Kidney epithelial cell (primary cell): ENCODE measurements around the gene MED13L. TPM values are rescaled to one million over a fixed set of nuclear protein-coding genes. Genes with fewer than 3 reads are reported as not detected.

Source experiments
- DNase-seq: peaks from one replicate; pipeline ENCODE4 v3.0.0-alpha.2; 2010; ENCODE audit warnings: low read depth
- H3K27me3 ChIP-seq: 2 replicates; pipeline ENCODE4 v1.6.0; 2011; ENCODE audit warnings: low read length; ENCODE audit not compliant: control insufficient read depth, insufficient read depth
- H3K36me3 ChIP-seq: 2 replicates; pipeline ENCODE4 v1.5.1; 2011; ENCODE audit warnings: low read length; ENCODE audit not compliant: control insufficient read depth, insufficient read depth
- H3K4me3 ChIP-seq: 2 replicates; pipeline ENCODE4 v1.5.1; 2011; ENCODE audit warnings: low read depth, mild to moderate bottlenecking, control low read depth, low read length
- CTCF ChIP-seq: IDR thresholded peaks from 2 replicates; pipeline ENCODE4 v1.5.1; 2011; ENCODE audit warnings: mild to moderate bottlenecking, moderate library complexity, low read length, control low read depth, inconsistent platforms; ENCODE audit not compliant: insufficient read depth, poor library complexity, severe bottlenecking
- total RNA-seq: library from RNA; depleted of rRNA; stranded (reverse); fragments of >200 nt; gene quantifications from 2 replicates; pipeline ENCODE4 v1.2.3, GENCODE V29; 2015

MED13L gene
- total RNA-seq, 1 donor from 2014 or later: 45.9 TPM

- no peak for TF ChIP-seq CTCF
- DNase-seq: no peak
- H3K27me3 ChIP-seq: no peaks in the 10 kb centered on the region
- no peaks in the 10 kb centered on the region for H3K36me3 ChIP-seq
- no peak overlapping the region for H3K4me3 ChIP-seq
Measured at GRCh38 chr12:115944392-115944742, 333.1 kb downstream of the MED13L start.

GRCh38 chr12:115943630-115944391 is 333.7 kb downstream of the MED13L start:
- H3K27me3 ChIP-seq: no peaks in the 10 kb centered on the region
- H3K4me3 ChIP-seq: no peak overlapping the region
- H3K36me3 ChIP-seq: no peaks in the 10 kb centered on the region
- no peak for DNase-seq
- TF ChIP-seq CTCF: no peak

GRCh38 chr12:115943310-115943629 is 334.2 kb downstream of the MED13L start:
- no peak overlapping the region for H3K4me3 ChIP-seq
- no peak for TF ChIP-seq CTCF

GRCh38 chr12:115942346-115942745 is 335.1 kb downstream of the MED13L start:
- Histone ChIP-seq H3K36me3 (no peaks in the 10 kb centered on the region), H3K27me3 (no peaks in the 10 kb centered on the region), H3K4me3 (no peak overlapping the region)
- DNase-seq: no peak
- TF ChIP-seq CTCF: no peak

More at GRCh38 chr12:115943310-115943629, 334.2 kb downstream of the MED13L start:
- no peak for DNase-seq
- Histone ChIP-seq H3K27me3 (no peaks in the 10 kb centered on the region), H3K36me3 (no peaks in the 10 kb centered on the region)

GRCh38 chr12:115941362-115941761 is 336.1 kb downstream of the MED13L start:
- TF ChIP-seq CTCF: no peak
- no peak overlapping the region for H3K4me3 ChIP-seq
- DNase-seq: no peak

GRCh38 chr12:115938794-115939377 is 338.6 kb downstream of the MED13L start:
- no peak for DNase-seq
- no peak overlapping the region for H3K4me3 ChIP-seq
- no peaks in the 10 kb centered on the region for H3K27me3 ChIP-seq
- no peak for TF ChIP-seq CTCF
- H3K36me3 ChIP-seq: no peaks in the 10 kb centered on the region

More at GRCh38 chr12:115941362-115941761, 336.1 kb downstream of the MED13L start:
- Histone ChIP-seq H3K27me3 (no peaks in the 10 kb centered on the region), H3K36me3 (no peaks in the 10 kb centered on the region)
